LNCAP (cell line): ENCODE results near the gene PDE1C.
A peak's percentile ranks its signal among the peaks of the same experiment; 100 is the strongest.

Experiments used
- CTCF ChIP-seq: fragments of 450-650 bp; IDR thresholded peaks from 2 replicates; pipeline ENCODE4 v1.5.1; 2017; ENCODE audit warnings: mild to moderate bottlenecking

PDE1C gene

GRCh38 chr7:32066441-32066840, 3.8 kb downstream of the PDE1C start:
- TF ChIP-seq CTCF, result no peak

- no peak for TF ChIP-seq CTCF
Measured at GRCh38 chr7:32063614-32064013, 6.6 kb downstream of the PDE1C start.

GRCh38 chr7:32062150-32062549, 8.1 kb downstream of the PDE1C start:
- TF ChIP-seq CTCF, result peak; percentile 33; the same call in 1 of the 2 replicates

GRCh38 chr7:32061346-32061745, 8.9 kb downstream of the PDE1C start:
- TF ChIP-seq CTCF, result no peak

- TF ChIP-seq CTCF, result no peak
Measured at GRCh38 chr7:32059289-32060011, 10.8 kb downstream of the PDE1C start.

GRCh38 chr7:32058002-32058401, 12.2 kb downstream of the PDE1C start:
- no peak for TF ChIP-seq CTCF

- TF ChIP-seq CTCF, result no peak
Measured at GRCh38 chr7:32056767-32057166, 13.4 kb downstream of the PDE1C start.

GRCh38 chr7:32053204-32053603, 17.0 kb downstream of the PDE1C start:
- no peak for TF ChIP-seq CTCF
